ENCODE results near the gene NPAS2.

NPAS2 gene

DNA sequence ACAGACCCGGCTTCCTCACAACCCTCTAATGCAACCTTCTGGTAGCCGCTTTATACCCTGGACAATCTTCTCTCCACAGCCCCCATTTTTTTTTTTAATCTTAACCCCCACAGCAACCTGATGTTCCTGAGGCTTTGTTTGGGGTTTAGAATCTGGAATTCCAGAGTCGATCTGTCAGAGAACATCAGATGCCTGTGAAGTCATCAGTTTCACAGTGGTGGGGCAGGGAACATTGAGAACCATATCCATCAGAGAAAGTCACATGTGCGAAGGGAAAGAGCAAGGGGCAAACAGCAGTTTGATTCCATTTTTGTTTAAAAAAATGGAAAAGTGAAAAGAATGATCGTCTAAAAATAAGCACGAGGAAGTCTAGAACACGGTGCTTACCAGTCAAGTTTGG lies 20.6 kb downstream of the NPAS2 start:
- DNase-seq (ENCODE audit: low read depth): no peak
- TF ChIP-seq, protein P1, sequence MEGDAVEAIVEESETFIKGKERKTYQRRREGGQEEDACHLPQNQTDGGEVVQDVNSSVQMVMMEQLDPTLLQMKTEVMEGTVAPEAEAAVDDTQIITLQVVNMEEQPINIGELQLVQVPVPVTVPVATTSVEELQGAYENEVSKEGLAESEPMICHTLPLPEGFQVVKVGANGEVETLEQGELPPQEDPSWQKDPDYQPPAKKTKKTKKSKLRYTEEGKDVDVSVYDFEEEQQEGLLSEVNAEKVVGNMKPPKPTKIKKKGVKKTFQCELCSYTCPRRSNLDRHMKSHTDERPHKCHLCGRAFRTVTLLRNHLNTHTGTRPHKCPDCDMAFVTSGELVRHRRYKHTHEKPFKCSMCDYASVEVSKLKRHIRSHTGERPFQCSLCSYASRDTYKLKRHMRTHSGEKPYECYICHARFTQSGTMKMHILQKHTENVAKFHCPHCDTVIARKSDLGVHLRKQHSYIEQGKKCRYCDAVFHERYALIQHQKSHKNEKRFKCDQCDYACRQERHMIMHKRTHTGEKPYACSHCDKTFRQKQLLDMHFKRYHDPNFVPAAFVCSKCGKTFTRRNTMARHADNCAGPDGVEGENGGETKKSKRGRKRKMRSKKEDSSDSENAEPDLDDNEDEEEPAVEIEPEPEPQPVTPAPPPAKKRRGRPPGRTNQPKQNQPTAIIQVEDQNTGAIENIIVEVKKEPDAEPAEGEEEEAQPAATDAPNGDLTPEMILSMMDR (conservative IDR thresholded peaks at IDR 0.05; ENCODE audit: low read depth, low read length): no peak
- no peak overlapping the region for H3K4me3 ChIP-seq (ENCODE audit: low read length)

DNA sequence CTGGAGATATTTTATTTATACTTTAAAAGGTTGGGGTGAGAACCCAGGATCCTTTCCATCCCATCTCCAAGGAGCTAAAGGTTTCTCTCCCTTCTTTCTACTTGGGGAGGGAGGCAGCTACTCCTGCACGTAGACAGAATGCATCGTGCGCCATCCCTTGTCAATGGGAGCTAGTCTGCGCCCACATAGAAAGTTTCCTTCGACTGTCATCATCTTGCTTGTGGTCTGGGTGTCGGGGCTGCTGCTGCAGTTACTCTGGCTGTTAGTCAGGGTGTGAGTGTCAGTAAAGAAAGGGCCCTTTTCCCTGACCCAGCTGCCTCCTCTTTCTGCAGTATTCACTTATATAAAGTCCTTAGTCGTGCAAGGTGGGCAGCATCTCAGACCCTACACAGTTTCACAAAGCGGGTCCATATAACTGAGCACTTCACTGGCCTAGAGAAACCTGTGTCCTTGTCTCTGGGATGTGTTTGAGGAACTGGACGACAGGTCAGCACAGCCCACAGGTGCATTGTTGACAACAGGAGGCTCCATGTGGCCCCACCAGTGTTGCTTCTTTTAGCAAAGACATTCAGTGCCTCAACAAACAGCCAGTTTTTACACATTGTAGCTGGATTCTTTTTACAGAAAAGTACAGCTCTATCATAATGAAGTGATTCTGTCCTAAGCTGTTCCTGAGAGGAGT lies 22.4 kb downstream of the NPAS2 start:
- no peak for DNase-seq (ENCODE audit: low read depth)
- TF ChIP-seq, protein P1 (conservative IDR thresholded peaks at IDR 0.05; ENCODE audit: low read depth, low read length): no peak
- H3K4me3 ChIP-seq (ENCODE audit: low read length): no peak overlapping the region

DNA sequence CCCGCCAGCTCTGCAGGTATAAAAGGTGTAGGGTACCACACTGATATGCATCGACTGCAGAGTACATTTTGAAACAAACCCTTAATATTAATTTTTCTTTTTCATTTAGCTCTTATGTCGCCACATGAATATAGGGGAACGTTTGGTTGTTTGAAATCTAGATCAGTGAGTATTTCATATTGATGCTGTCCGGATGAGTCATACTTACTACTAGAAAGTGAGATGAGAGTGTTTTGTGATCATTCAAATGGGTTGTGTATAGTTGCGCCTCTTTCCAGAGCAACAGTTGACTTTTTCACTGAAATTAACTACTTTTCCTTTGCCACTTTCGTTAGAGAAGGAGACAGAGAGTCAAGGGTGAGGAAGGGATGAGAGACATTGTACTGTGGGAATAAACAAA lies 24.6 kb downstream of the NPAS2 start:
- no peak overlapping the region for H3K4me3 ChIP-seq (ENCODE audit: low read length)
- DNase-seq (ENCODE audit: low read depth): no peak
- TF ChIP-seq, protein P1 (conservative IDR thresholded peaks at IDR 0.05; ENCODE audit: low read depth, low read length): no peak

DNA sequence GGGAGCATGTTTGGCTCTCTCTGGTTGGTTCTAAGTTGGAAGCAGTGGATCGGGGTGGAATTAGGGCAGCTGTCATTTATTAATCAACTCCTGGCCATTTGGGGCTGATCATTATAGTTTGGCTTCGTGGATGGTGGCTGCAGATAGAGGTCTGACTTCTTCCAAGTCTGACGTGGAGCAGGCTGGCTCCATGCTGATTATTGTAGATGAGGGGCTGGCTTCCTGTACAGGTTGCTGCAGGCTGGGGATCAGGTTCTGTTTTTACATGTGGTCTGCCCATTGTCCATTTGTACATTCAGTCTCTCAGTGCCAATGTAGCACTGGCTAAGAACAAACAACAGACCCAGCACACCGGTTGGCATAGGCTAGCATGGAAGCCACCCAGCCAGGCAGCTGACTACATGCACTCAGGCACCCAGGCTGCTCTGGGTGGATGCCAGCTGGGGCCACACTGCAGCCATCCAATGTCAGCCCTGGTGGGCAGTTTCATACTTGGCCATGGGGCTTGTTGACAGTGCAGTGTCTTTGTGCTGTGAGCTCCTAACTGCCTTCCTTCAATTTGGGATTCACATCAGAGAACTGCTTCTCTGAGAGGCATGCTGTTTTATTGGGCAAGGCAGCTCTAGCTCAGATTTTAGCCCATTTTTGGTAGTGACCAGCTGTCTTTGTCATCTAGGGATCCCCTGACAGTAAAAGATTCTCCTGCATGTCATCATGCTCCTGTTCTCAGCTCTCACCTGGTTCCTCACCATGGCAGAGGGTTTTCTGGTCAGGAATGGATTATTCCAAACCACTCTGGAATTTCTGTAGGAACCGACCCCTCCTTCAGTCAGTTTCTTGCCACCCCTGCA lies 25.4 kb downstream of the NPAS2 start:
- no peak for DNase-seq (ENCODE audit: low read depth)
- H3K4me3 ChIP-seq (ENCODE audit: low read length): no peak overlapping the region
- TF ChIP-seq, protein P1 (conservative IDR thresholded peaks at IDR 0.05; ENCODE audit: low read depth, low read length): no peak

DNA sequence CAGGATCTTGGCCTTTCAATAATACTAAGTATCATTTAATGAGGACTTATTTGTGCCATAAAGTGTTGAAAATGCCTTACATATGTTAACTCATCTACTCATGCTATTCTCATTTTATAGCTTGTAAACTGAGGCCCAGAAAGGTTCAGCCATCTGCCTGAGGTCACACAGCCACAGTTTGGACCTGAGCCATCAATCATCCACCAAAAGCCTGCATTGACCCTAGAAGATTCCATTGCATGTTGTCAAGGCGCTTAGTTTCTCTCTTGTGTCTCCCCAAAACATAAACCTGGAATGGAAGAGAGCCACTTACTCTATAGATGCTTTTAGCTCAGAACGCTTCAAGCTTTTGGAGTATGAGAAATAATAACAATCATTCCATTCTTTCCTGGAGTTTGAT lies 26.8 kb downstream of the NPAS2 start:
- no peak overlapping the region for H3K4me3 ChIP-seq (ENCODE audit: low read length)
- TF ChIP-seq, protein P1 (conservative IDR thresholded peaks at IDR 0.05; ENCODE audit: low read depth, low read length): no peak
- DNase-seq (ENCODE audit: low read depth): no peak

DNA sequence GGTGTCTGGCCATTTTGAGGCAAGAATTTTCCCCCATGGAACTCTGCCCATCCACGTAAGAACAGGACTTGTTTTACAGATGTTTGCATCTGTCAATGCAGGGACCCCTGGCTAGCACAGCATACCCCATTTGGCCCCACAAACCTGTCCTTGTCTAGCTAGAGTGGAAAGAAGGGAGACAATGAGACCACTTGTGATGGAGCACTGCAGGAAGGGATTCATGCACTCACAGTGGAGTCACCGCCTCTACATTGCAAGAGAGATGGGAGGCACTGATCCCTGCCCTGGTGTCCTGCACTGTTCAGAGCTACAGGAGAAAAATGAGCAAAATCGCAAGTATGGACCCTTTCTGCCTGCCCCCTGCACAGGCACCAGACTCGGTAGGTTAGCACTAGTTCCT lies 32.5 kb downstream of the NPAS2 start:
- DNase-seq (ENCODE audit: low read depth): no peak
- TF ChIP-seq, protein P1 (conservative IDR thresholded peaks at IDR 0.05; ENCODE audit: low read depth, low read length): no peak
- no peak overlapping the region for H3K4me3 ChIP-seq (ENCODE audit: low read length)

All from retinal pigment epithelial cell (primary cell).